Measurements from ENCODE around the gene FNIP2. TPM values are rescaled to one million over a fixed set of nuclear protein-coding genes. Genes with fewer than 3 reads are reported as not detected.

Gene FNIP2
- total and polyA plus RNA-seq, 10 of the 15 experiments (the other 5 are each of a cell fraction or from before 2014, with no cell fraction given): 0.03 to 0.38 (median 0.15) TPM

DNA sequence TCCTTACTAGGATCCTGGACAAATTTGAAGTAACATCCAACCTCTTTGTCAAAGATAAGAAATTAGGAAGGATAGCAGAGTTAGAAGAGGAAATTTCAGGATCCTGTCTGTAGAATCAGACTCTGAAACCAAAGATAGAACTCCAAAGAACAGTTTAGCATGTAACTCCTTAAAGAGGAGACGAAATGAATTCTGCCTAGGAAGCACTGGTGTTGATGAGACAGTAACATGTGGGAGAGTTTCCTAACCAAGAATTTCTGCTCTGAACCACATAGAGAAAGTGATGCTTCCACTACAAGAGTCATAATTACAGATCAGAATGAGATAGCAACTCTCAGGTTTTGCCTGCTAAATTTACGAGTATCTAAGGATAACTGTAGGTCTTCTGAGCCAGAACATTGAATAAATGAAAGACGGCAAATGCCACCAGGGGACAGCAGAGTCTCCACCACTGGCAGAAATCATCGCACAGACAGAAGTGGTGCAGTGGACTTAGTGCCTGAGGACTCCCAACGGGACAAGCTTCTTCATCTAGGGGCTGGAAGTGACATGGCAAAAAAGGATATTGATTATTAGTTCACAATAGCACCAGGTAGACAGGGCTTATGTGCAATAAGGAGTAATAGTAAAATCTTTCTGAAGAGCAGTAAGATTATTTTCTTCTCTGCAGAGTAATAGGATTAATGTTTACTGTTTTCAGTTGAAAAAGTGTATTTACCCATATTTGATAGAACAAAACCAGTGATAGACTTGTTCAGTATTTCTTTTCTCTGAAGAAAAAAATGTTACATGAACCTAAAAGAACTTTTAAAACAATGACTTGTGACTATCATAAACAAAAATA is 38.9 kb upstream of the FNIP2 start:
- FAIRE-seq: peak; percentile 75
- no peaks in the 10 kb centered on the region for H3K9me3 ChIP-seq (replicated peaks; ENCODE audit: control insufficient read depth, insufficient read depth, low read length)
- ChIA-PET RAD21 (ENCODE audit: unreplicated experiment) (interaction anchor here (1.0 to 3.2 kb wide), 3 partner anchors 34 to 122 kb away, joined by 4 to 30 read pairs (median 4); no protein-coding TSS in a partner anchor), CTCF (interaction anchor here (0.7 to 2.3 kb wide), 13 partner anchors 16 to 473 kb away, joined by 3 to 52 read pairs (median 4); no protein-coding TSS in a partner anchor), SMC1A (ENCODE audit: uncharacterized antibody, unreplicated experiment) (interaction anchor here (0.6 to 1.6 kb wide), 8 partner anchors 17 to 287 kb away, joined by 3 to 24 read pairs (median 4); no protein-coding TSS in a partner anchor), POLR2A (no interaction called here)
- no peak overlapping the region for H3K4me3 ChIP-seq
- ATAC-seq: peak; percentile 97
- DNase-seq (ENCODE audit: low read depth, low spot score): peak; percentile 44
- no peaks in the 10 kb centered on the region for H3K4me1 ChIP-seq (ENCODE audit: control insufficient read depth, insufficient read depth, low read length)
- H3K27me3 ChIP-seq (replicated peaks in 1 of 2; ENCODE audit: control insufficient read depth in 2 of 2, insufficient read depth in 2 of 2, low read length in 1 of 2): peaks cover 0 to 2% of the 10 kb centered on the region in 2 experiments; a peak in 1 of 4 replicates
- H3K4me2 ChIP-seq (ENCODE audit: control insufficient read depth, insufficient read depth): no peak overlapping the region
- no peak overlapping the region for H2AFZ ChIP-seq (ENCODE audit: control insufficient read depth, low read depth, low read length)
- H3K36me3 ChIP-seq (ENCODE audit: control insufficient read depth in 2 of 2, insufficient read depth in 2 of 2, low read length in 1 of 2): no peaks in the 10 kb centered on the region
- H3K79me2 ChIP-seq (ENCODE audit: control insufficient read depth, insufficient read depth, low read length): no peaks in the 10 kb centered on the region
- no peak overlapping the region for H3K9ac ChIP-seq (ENCODE audit: control insufficient read depth, insufficient read depth, low read length)
- WGBS (ENCODE audit: insufficient coverage, insufficient replicate concordance, low lambda C conversion rate, missing lambda C conversion rate): 0% methylated on average over 4 of the region's 5 CpGs
- in situ Hi-C loops (cut with MboI) (loop anchor here (5.0 kb wide), 3 partner anchors 117 to 717 kb away; no protein-coding TSS in a partner anchor), intact Hi-C loops (cut with micrococcal nuclease; ENCODE audit: unreplicated experiment) (loop anchor here (1.0 to 5.0 kb wide), 4 partner anchors 102 to 473 kb away; no protein-coding TSS in a partner anchor)
- H3K27ac ChIP-seq (ENCODE audit: control insufficient read depth, insufficient read depth): no peak overlapping the region
- no peaks in the 10 kb centered on the region for H4K20me1 ChIP-seq (ENCODE audit: control insufficient read depth, insufficient read depth)
- no TSS peak for BruUV-seq (replicated peaks)
- TF ChIP-seq YY1 (IDR thresholded peaks at IDR 0.05; ENCODE audit: low read depth, low read length) (peak; percentile 67), ATF3 (IDR thresholded peaks at IDR 0.05; ENCODE audit: borderline replicate concordance, extremely low read depth, low read depth, low read length) (no peak), CTCF (IDR thresholded peaks at IDR 0.05 in 2 of 3, conservative IDR thresholded peaks at IDR 0.05 in 1 of 3; ENCODE audit: control insufficient read depth in 2 of 3, extremely low read depth in 1 of 3, insufficient read depth in 1 of 3, low read depth in 3 of 3, low read length in 3 of 3) (peak; percentile 81 to 97 (median 85)), KDM1A (IDR thresholded peaks at IDR 0.05; ENCODE audit: borderline replicate concordance) (no peak), ZNF24 (IDR thresholded peaks at IDR 0.05) (0 out of 2 replicates have a peak, but pooled peaks have one; percentile 56), ZBED1 (IDR thresholded peaks at IDR 0.05; ENCODE audit: borderline replicate concordance) (no peak), POU2F2 (IDR thresholded peaks at IDR 0.05; ENCODE audit: borderline replicate concordance, low read depth, low read length) (0 out of 3 replicates have a peak, but pooled peaks have one; percentile 43), ZNF592 (IDR thresholded peaks at IDR 0.05) (0 out of 2 replicates have a peak, but pooled peaks have one; percentile 5), JUNB (IDR thresholded peaks at IDR 0.05) (no peak), SMC3 (IDR thresholded peaks at IDR 0.05; ENCODE audit: borderline replicate concordance, low read length) (peak; percentile 99), NKRF (conservative IDR thresholded peaks at IDR 0.05) (no peak), RAD21 (IDR thresholded peaks at IDR 0.05; ENCODE audit: insufficient read depth, low read depth, low read length) (peak; percentile 85), WRNIP1 (IDR thresholded peaks at IDR 0.05; ENCODE audit: borderline replicate concordance, low read depth, low read length) (0 out of 2 replicates have a peak, but pooled peaks have one; percentile 61)

Data from GM12878 (cell line).